ENCODE results near the gene FRYL.
A peak's percentile ranks its signal among the peaks of the same experiment; 100 is the strongest.

FRYL gene

DNA sequence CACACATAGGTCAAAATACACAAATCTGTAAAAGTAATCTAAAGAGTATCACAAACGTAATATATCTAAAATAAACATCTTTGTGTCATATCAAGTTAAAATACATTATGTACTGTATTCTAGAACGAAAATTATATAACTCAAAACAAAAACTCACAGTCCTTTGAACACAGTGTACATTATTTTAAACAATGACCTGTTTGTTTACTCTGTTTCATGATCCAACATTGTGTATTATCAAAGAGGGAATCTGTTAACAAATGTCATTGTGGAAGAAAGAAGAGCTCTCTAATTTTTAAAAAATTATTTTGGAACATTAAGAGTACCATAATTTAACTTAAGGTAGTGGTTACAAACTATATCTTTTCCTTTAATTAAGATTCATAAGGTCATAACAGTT lies 144.1 kb downstream of the FRYL start:
- peak overlapping the region; percentile 12; the same call in 1 of the 2 replicates for H3K27ac ChIP-seq
- no peak for TF ChIP-seq CTCF (conservative IDR thresholded peaks at IDR 0.05)

DNA sequence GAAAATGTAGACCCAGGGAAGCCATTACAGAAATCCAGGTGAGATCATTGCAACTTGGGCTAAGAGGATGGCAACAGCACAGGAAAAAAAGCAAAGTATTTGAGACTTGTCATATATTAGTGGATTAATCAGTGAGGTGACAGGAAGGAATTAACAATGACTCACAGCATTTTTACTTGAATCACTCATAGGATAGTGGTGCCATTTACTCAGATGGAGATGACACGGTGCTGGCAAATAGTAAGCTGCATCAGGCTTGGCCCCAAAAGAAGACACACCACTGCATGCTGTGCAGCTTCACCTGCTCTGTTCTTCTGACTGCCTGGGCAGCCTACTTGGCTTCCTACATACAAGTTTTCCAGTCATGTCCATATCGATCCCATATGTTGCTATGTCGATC lies 144.8 kb downstream of the FRYL start:
- H3K27ac ChIP-seq: peak overlapping the region; percentile 12; the same call in 1 of the 2 replicates
- TF ChIP-seq CTCF (conservative IDR thresholded peaks at IDR 0.05): no peak

DNA sequence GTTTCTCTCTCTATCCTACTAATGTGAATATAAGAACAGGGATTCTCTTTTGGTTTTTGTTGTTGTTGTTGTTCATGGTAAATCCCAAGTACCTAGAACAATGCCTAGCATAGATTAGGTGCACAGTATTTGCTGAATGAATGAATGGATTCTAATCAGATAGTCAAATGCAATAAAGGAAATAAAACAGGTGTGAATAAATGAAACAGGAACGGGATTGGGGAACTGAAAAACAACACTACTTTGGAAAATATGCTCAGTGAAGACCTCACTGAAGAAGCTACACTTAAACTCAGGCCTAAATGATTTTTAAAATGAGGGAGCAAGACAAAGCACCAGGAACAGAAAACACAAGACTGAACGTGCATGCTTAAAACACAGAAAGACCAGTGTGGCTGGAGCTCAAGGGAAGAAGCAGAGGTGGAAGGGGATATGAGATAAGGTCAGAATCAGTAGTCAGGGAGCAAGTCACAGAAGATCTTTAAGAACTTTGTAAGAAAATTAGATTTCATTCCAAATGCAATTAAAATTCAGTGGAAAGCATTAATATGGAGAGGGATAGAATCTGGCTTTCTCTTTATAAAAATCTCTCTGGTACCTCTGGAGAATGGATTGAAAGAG lies 145.3 kb downstream of the FRYL start:
- no peak overlapping the region for H3K27ac ChIP-seq
- no peak for TF ChIP-seq CTCF (conservative IDR thresholded peaks at IDR 0.05)

DNA sequence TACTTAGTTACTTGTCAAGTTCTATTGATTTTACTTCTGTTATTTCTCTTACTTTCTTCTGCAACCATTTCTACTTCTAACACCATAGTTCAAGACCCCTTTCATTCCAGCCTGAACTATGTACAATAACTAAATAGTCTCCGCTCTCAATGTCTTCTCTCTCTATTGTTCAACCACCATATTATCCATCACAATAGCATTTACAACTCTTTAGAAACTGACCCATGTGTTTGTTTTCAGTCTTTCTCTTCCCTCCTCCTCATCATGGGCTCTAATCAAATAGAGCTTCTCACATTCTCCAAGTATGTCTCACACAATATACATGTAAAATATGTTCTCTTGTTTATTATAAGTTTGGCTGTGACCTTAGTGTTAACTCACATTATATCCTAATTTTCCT lies 146.4 kb downstream of the FRYL start:
- TF ChIP-seq CTCF (conservative IDR thresholded peaks at IDR 0.05): no peak
- H3K27ac ChIP-seq: no peak overlapping the region

DNA sequence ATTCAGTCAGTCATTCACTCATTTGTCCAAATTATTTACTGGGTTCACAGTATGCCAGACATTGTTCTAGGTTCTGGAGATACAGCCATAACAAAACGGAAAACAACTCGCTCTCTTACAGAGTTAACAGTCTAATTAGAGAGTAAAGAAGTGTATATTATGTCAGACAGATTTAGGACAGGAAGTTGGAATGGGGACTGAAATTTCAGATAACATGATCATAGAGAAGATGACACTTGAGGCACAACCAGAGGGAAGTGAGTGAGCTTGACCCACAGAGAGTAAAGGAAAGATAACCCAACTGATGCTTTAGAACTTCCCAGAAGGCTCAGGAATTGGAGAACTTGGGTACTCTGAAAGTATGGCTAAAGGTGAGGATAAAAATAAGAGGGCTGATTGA lies 150.6 kb downstream of the FRYL start:
- no peak overlapping the region for H3K27ac ChIP-seq
- no peak for TF ChIP-seq CTCF (conservative IDR thresholded peaks at IDR 0.05)

- H3K27ac ChIP-seq: no peak overlapping the region
- TF ChIP-seq CTCF (conservative IDR thresholded peaks at IDR 0.05): no peak
Observed at GRCh38 chr4:48623182-48623780, 156.8 kb downstream of the FRYL start.

GRCh38 chr4:48620831-48621230 lies 159.2 kb downstream of the FRYL start:
- TF ChIP-seq CTCF (conservative IDR thresholded peaks at IDR 0.05): no peak
- H3K27ac ChIP-seq: no peak overlapping the region

Data from VCaP (cell line).